ENCODE measurements around the gene SPRYD7.
"Not testable (repeated sequence)": the region's sequence is repeated elsewhere in the genome, so short reads cannot be mapped to it uniquely, and the experiment has no call there.

SPRYD7 gene, protein sequence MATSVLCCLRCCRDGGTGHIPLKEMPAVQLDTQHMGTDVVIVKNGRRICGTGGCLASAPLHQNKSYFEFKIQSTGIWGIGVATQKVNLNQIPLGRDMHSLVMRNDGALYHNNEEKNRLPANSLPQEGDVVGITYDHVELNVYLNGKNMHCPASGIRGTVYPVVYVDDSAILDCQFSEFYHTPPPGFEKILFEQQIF

GRCh38 chr13:49936075-49936967, at the start of gene SPRYD7:
TSS of gene SPRYD7 (minus strand) at chr13:49936340. CDS start at chr13:49936235, 105 bp downstream.
- peak; percentile 88 for DNase-seq

GRCh38 chr13:49985129-49985528, 49.0 kb upstream of the SPRYD7 start:
- no peak for DNase-seq

DNA sequence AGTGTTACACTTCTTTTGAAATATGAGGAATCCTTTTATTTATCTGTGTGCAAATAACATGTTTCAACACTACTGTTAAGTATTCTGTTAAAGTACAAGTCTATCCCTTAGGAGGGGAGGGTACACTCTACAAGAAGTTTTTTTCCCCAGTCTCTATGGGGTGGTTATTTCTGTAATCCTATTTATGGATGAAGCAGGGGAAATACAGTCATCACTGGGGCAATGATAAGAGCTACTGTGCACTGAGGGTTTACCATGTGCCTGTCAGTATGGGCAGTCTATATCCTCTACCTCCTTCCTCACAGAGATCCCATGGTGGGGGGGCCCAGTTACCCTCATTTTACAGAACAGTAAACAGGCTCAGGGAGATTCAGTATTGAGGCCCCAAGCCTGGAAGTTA, 44.1 kb upstream of the SPRYD7 start:
- DNase-seq = no peak

DNA sequence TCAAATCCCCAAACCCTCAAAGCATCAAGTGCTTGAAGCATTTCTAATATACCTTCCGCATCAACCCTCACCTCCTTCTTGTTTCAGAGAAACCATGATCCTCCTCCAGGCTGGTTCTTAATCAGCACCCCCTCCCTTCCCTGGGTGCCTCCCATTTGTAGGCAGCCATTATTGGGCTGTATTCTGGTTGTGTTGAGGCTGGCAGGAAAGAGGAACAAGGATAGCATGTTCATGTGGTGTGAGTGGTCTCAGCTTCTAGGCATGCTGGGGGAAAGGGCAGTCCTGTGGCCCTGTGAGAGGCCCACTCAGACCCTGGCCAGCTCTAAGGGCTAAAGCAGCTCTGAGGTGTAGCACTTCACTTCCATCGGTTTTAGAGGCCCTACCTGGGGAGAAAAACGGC, 41.9 kb upstream of the SPRYD7 start:
- DNase-seq = no peak

DNA sequence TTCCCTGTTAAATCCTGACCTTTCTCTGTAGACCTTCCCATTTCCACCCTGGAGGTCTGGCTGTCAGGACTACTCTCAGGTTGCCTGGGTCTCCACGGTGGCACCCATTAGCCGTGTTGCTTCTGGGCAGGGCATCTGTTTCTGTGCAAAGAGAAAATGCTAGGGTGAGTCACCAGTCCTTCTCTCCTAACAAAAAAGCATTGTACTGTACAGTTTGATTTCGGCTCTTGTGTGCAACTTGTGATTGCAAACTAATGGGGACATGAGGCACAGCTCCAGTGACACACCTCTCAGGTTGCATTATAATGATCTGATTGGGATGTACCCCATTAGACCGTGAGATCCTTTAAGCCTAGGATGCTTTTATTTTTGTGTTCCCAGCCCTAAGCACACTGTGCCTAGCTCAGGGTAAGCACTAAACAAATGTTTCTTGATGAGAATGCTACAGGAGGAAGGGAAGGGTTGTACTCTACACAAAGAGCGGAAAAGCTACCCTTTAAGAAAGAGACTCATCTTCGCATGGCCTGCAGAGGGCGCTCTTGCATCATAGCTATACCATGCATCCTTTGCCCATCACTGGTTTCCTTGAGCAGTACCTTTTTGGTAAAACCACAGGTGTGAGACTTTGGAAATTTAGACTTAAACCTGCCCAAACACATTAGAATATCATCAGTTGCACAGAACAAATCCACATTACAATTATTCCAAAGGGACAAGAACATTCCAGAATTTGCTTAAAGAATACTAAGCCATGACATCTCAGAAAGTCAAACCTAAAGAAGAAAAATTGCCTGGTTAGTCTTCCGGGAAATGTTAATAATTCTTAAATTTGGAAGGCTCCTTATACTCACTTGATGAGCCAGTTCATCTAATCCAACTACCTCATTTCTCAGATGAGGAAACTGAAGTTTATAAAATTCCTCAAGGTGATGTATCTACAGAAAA, 40.4 kb upstream of the SPRYD7 start:
- peak; percentile 14 for DNase-seq

DNA sequence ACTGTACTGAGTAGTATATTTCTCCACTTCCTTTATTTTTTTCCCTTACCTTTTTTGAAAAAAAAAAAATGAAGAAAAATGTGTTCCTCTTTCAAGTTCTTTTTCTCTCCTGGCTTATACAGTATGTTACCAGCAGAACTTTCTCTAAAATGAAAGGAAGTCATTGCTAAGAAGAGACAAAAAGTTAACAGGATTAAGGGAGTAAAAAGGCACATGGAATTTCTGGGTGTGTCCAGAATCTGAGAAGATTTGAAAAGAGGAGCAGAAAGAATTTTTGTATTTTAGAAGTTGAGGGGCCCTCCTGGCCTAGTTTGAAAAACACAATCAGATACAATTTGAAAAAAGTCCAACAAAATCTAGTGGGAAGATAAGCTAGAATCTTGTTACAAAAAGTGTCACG, 39.7 kb upstream of the SPRYD7 start:
- DNase-seq = no peak

DNA sequence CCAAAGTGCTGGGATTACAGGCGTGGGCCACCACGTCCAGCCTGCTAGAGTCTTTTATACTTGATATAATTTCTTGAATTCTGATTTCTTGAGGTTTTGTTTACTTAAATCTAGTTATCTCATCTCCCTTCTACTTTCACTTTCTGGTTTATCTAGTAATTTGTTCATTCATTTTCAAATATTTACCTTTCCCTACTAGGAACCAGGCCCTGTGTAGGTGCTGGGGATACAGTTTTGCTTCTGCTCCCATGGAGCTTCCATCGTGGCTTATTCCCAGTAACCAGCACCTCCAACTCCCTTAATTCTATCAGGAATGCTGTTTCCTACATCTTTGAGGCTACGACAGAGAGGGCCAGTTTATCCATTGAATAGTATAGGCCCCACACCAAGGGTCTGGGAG, 36.6 kb upstream of the SPRYD7 start:
- DNase-seq = no peak

DNA sequence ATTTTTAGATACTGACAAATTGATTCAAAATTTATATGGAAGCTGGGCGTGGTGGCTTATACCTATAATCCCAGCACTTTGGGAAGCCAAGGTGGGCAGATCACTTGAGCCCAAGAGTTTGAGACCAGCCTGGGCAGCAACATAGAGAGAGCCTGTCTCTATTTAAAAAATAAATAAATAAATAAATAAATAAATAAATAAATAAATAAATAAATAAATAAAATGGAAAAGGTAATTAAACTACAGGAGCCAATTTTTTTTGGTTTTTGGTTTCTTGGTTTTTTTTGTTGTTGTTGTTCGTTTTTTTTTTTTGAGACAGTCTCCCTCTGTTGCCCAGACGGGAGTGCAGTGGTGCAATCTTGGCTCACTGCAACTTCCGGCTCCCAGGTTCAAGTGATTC, 31.3 kb upstream of the SPRYD7 start:
- DNase-seq = no peak

DNA sequence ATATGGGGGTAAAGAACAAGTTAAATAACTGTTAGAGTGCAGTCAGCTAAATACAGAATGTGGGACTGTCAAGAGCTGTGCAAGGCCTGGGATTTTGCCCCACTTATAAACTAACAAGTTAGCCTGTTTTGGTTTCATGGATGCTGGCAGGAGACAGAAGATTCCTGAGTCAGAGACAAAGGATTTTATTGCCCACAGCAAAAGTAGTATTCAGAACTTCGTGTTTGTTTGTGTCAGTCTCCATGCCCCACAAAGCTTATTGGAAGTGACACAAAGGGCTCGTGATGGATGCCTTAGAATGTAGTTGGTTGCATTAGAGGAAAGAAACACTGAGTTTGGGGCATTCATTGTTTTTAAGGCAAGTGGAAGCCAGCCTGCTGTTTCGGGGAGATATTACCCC, 22.2 kb upstream of the SPRYD7 start:
- no peak for DNase-seq

DNA sequence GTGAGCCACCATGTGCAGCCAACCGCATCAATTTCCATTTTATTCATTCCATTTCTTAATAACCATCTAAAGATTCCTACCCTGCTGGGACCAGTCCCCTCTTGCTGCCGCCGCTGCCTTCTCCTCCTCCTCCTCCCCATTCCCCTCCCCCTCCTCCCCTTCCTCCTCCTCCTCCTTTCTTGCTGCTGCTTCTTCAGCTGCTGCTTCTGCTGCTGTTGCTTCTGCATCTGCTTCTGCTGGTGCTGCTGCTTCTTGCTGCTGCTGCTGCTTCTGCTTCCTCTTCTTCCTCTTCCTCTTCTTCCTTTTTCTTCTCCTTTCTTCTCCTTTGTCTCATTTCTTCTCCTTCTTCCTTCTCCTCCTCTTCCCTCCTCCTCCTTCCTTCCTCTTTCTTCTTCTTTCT, 20.0 kb upstream of the SPRYD7 start:
- DNase-seq = no peak

DNA sequence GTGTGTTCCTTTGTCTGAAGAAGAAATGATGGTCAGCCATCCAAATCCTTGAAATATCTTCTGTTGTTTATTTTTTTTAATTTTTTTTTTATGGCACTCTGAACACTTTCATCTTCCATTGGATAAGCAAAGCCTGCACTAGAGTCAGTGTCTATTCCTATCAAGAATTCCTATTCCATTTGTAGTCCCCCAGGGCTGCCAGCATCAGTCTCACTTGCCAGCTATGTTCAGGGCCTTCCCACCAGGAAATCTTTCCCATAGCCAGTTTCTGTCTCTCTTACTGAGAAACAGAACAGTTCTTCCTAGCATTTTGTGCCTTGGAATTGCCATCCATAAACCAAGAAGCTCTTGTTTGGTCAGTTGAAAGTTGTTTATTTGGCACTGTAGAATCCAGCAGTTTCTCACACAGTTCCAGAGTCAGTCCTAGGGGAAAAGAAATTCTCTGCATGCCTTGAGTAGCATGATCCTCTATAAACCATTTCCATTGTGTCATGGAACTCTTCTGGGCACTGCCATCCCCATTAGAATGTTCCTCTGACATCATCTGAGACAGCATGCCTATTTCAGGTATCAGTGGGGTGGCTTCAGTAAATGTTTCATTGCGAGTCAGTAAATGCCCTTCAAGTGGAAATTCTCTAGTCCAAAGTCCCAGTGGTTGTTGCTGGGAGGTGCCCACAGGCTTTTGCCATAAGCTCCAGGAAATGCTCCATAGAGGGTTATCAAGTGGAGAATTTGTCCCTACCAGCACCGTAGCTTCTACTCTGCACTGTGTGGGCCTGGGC, 18.7 kb upstream of the SPRYD7 start:
- DNase-seq = no peak

DNA sequence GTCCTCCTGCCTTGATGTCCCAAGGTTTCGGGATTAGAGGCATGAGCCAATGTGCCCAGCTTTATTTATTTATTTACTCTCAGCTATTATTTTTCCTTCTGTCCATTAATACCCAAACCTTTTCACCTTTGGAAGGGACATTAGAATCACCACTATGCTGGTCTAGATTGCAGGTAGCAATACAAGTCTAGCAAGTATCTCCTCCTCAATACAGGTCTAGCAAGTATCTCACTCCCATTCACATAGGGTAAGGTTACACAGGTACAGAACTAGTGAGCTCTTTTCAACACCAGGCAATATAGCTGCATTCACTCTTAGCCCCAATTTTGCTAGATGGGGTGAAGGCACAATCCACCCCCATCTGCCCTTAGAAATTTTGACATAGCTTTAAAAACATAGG, 17.4 kb upstream of the SPRYD7 start:
- DNase-seq = no peak

GRCh38 chr13:49951754-49952535, 15.8 kb upstream of the SPRYD7 start:
- DNase-seq = no peak

DNA sequence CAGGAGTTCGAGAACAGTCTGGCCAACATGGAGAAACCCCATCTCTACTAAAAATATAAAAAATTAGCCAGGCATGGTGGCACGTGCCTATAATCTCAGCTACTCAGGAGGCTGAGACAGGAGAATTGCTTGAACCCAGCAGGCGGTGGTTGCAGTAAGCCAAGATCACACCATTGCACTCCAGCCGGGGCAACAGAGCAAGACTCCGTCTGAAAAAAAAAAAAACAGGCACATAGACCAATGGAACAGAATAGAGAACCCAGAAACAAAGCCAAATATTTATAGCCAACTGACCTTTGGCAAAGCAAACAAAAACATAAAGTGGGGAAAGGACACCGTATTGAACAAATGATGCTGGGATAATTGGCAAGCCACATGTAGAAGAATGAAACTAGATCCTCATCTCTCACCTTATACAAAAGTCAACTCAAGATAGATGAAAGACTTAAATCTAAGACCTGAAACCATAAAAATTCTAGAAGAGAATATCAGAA, 12.7 kb upstream of the SPRYD7 start:
- DNase-seq = not testable (repeated sequence)

DNA sequence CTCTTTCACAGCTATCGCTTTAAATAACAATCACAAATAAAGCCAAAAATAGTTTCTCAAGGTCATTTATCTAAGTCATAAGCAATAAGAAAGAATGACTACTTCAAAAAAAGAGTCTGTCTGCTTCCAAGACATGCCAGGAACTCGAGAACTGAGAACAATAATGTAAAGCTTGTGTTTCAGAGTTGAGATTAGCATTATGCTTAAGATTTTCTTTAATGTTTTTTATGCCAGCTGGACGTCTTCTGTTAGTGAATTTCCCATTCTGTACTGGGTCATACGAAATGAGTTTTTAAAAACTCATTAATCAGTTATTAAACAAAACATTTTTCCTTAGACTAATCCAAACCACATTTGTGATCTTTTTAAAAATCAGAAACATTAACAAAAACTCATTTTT, 3.2 kb upstream of the SPRYD7 start:
- no peak for DNase-seq

DNA sequence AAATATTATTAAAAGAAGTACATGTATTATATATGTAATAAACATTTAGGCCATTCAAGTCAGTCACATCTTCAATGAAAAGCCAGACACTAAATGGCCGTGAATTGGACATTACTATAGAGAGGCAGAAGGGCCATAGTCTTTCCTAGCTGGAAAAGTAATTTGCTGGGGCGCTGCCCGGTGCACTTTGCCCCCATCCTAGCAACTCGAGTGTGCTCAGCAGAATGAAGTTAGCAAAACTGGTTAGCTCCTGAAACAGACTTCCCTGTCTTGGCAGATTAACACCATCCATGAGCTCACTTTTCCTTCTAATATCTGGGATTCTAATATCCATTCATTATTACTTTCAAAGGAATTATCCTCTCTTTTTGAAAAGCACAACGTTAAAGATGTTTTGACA, 2.8 kb upstream of the SPRYD7 start:
- no peak for DNase-seq

GRCh38 chr13:49938314-49938713, 2.2 kb upstream of the SPRYD7 start:
- no peak for DNase-seq

GRCh38 chr13:49936968-49937273, 781 bp upstream of the SPRYD7 start:
- DNase-seq = no peak

DNA sequence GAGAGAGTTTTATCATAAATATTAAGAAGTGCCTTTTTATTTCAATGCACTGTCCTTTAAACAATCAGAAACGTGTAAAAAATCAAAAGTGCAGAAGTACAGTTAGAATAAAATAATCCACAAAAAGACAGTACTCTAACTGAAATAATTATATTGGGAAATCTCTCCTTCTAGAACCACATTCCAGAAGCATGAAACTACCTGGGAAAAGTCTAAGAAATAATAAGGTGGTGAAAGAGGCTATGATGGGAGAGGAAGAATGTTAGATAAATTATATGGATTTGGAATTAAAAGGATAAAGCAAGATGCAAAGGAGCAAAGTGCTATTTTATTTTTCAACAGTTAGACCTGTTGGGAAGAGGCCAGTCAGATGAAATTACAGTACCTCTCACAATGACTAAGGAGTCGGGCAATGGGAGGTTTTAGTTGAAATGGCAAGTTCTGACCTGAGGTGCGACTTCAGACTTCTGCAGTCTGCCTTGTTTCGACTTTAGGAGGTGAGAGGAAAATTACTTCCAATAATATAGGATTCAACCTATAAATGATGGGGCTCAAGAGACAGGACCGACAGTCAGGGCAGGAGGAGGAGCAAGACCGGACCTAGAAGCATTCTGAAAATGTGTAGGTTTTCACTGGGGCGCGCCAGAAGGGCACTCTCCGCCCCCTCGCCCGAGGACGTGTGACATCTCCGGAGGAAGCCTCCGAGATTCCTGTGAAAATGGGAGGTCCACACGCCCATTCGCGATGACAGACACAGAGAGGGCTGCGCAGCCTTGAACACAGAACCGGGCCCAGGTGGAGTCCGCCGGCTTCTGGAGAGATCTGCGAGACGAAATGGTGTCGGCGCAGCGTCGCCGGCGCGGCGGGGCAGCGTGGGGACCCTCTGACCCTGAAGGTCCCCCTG, 717 bp downstream of the SPRYD7 start:
- no peak for DNase-seq

DNA sequence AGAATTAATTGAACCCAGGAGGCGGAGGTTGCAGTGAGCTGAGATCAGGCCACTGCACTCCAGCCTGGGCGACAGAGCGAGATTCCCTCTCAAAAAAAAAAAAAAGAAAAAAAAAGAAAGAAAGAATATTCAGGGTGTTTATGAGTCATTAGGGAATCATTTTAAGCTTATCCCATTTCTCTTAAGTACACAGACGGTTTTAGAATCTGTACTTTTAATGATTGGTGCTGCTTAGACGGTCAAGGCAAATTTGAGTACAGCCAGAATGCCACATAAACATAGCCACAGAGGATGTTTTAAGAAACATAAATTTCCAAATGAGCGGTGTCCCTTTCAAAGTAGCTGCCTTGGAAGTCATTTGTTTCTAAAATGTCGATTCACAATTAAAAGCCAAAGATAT, 2.6 kb downstream of the SPRYD7 start:
- DNase-seq = no peak

- no peak for DNase-seq
Measured at GRCh38 chr13:49932868-49933267, 3.3 kb downstream of the SPRYD7 start.

Data from DMS79 (cell line).